Activated CD4-positive, alpha-beta memory T cell treated with anti-CD3 and anti-CD28 coated beads for 36 hours (primary cell): ENCODE data around the gene EFHC1. TPM values are rescaled to one million over a fixed set of nuclear protein-coding genes. Genes with fewer than 3 reads are reported as not detected.

ENCODE experiments used
- CTCF ChIA-PET: fragments of 350-600 bp; sonication (Branson Sonifier 250); formaldehyde crosslinking; loops from one replicate; lab custom pipeline; 2021; ENCODE audit warnings: antibody characterized with exemption, inconsistent platforms; lab: Charles Lee
- POLR2A ChIA-PET: fragments of 350-600 bp; sonication (Branson Sonifier 250); formaldehyde crosslinking; loops from one replicate; lab custom pipeline; 2021; ENCODE audit warnings: antibody characterized with exemption; lab: Charles Lee
- DNase-seq: peaks from one replicate; pipeline ENCODE4 v3.0.0-alpha.2; 2020
- H3K27ac Mint-ChIP-seq: one replicate; pipeline ENCODE4 v1.8.0; 2021; ENCODE audit warnings: mixed read lengths
- H3K27me3 Mint-ChIP-seq: one replicate; pipeline ENCODE4 v1.8.0; 2021; ENCODE audit warnings: mixed read lengths
- H3K36me3 Mint-ChIP-seq: one replicate; pipeline ENCODE4 v1.8.0; 2021; ENCODE audit warnings: mixed read lengths
- H3K4me1 Mint-ChIP-seq: one replicate; pipeline ENCODE4 v1.8.0; 2021; ENCODE audit warnings: low read depth, mixed read lengths
- H3K4me3 Mint-ChIP-seq: one replicate; pipeline ENCODE4 v1.8.0; 2021; ENCODE audit warnings: mild to moderate bottlenecking, mixed read lengths
- H3K9me3 Mint-ChIP-seq: one replicate; pipeline ENCODE4 v1.8.0; 2021; ENCODE audit warnings: mixed read lengths
- intact Hi-C: fragments of 100-400 bp; cut with micrococcal nuclease; formaldehyde crosslinking; loops from one replicate; pipeline ENCODE4 v1.15.1; 2023
- total RNA-seq, 2 experiments: library from RNA; stranded (reverse); gene quantifications; one replicate each; pipeline ENCODE4 v1.2.3, GENCODE V29; 2021

Gene EFHC1
- total RNA-seq, 2 experiments from 2014 or later, result 1.9 to 3.1 TPM

DNA sequence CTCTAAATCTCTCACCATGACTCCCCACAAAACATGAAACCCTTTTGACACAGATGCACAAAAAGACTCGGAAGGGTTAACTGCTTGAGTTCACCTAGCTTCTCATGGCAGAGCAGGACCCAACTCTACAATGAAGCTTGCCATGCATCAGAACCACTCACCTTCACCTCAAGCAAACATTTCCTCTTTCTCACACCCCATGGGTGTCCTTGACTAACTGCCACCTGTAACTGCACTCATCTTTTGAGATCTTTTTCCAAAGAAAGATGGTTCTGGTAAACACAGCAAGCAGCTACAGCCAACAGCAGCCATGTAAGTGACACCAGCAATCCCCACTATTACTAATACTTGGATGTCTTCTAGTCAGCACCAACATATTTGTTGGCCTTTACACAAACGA, 76.5 kb downstream of the EFHC1 start:
- H3K4me1 Mint-ChIP-seq, result no peaks in the 10 kb centered on the region
- ChIA-PET POLR2A (no interaction called here), CTCF (no interaction called here)
- H3K36me3 Mint-ChIP-seq, result peaks cover 3% of the 10 kb centered on the region
- H3K27me3 Mint-ChIP-seq, result no peaks in the 10 kb centered on the region
- peaks cover 10% of the 10 kb centered on the region for H3K9me3 Mint-ChIP-seq
- H3K4me3 Mint-ChIP-seq, result no peak overlapping the region
- no peak overlapping the region for H3K27ac Mint-ChIP-seq
- intact Hi-C loops, result no loop called here
- DNase-seq, result no peak

DNA sequence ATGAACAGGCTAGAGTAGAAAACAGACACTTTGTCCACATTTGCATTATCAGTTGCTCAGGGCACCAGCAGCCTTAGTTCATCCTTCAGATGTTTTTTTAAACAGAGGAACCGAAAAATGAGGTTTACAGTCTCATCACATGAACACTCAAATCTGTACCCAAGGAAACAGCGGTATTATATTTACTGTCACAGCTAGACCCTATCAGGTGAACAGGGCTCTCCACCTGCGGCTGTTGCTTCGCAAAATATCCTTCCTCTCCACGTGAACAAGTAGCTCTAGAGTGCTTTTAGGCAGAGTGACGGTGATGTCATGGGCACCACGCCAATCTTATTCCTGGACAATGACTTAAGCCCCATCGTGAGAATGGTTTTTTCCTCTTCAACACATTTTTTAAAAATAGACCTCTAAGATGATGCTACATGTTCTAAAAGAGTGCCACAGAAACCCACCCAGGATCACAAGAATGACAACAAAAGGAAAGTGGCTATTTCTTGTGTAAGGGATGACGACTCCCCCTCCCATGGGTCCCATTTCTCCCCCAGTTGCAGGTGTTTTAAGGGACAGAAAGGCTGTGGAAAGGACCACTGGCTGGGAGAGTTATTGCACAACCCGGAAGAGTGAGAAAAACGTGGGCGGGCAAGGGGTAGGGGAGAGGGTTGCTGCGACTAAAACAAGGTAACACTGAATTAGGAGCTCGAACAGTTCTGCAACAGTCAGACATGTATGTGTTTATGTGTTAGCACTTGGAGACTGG, 77.7 kb downstream of the EFHC1 start:
- no peak for DNase-seq
- Mint-ChIP-seq H3K36me3 (peaks cover 3% of the 10 kb centered on the region), H3K27ac (no peak overlapping the region), H3K9me3 (peaks cover 10% of the 10 kb centered on the region), H3K4me1 (no peaks in the 10 kb centered on the region), H3K4me3 (no peak overlapping the region), H3K27me3 (no peaks in the 10 kb centered on the region)
- POLR2A ChIA-PET, result no interaction called here
- intact Hi-C loops, result no loop called here
- CTCF ChIA-PET, result no interaction called here

DNA sequence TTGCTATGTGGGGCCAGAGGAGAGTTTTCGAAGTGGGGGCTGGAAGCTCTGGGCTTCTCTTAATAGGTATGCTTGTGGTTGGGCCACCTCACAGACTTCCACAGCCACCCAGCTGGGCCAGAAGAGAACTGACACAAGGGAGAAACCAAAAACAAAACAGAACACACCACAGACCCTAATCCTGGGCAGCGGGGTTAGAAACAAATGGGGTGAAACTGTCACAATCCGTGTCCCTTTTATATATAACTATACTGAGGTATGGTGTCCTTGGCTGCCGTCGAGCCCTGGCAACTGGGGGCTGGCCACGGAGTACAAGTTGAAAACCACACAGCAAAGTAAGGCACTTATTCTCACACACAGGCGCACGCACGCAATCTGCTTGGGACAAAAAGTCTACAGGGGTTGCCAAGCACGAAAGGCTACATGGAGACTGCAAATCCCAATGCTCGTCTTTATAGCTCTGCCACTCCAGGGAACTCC, 78.4 kb downstream of the EFHC1 start:
- Mint-ChIP-seq H3K36me3 (peaks cover 3% of the 10 kb centered on the region), H3K4me3 (no peak overlapping the region), H3K27ac (no peak overlapping the region), H3K9me3 (peaks cover 10% of the 10 kb centered on the region), H3K27me3 (no peaks in the 10 kb centered on the region), H3K4me1 (no peaks in the 10 kb centered on the region)
- DNase-seq, result no peak
- POLR2A ChIA-PET, result no interaction called here
- CTCF ChIA-PET, result no interaction called here
- intact Hi-C loops, result no loop called here

DNA sequence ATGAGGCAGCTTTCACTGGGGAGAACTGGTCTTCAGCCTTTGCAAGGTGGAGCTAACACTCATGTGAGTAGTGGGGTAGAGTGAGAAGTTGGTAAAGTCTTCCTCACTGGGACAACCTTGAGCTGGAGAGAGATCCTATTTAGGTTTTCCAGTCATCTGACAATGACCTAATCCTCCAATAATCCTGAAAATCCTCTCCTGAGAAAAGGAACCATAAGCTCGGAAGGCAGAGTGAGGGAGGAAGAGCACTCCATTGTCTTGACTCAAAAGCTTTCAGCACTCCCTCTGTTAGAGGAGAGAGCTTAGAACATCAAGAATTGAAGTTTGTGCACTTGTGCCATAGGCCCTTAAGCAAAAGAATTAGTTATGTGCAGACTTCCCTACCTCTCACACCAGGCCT, 78.9 kb downstream of the EFHC1 start:
- intact Hi-C loops, result no loop called here
- no peak for DNase-seq
- no peak overlapping the region for H3K27ac Mint-ChIP-seq
- H3K4me3 Mint-ChIP-seq, result no peak overlapping the region
- ChIA-PET POLR2A (no interaction called here), CTCF (no interaction called here)
- peaks cover 10% of the 10 kb centered on the region for H3K9me3 Mint-ChIP-seq
- peaks cover 3% of the 10 kb centered on the region for H3K36me3 Mint-ChIP-seq
- no peaks in the 10 kb centered on the region for H3K4me1 Mint-ChIP-seq
- no peaks in the 10 kb centered on the region for H3K27me3 Mint-ChIP-seq

DNA sequence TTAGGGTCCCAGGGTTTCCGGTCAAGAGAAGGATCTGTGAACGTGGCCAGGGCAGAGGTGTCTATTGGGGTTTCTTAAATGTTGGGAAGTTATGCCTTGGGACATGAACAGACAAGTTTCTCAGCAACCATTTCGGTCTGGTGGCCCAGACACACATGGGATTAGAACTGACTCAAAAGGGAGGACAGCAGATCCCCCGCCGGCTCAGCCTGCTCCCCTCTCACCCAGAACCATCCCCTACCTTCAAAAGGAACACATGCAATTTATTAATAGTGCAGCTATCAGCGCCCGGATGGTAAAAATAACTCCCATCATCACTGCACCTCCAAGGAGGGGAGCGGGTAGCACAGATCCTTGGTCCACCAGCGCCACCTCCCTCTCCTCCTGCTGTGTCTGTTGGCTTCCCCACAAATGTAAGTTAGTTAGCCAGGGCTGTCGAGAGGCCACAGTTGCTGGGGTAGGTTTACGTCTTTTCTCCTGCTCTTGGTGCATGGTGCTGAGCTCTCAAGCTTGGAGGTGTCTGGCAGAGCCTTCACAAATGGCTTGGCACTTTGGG, 79.6 kb downstream of the EFHC1 start:
- CTCF ChIA-PET, result no interaction called here
- POLR2A ChIA-PET, result no interaction called here
- peaks cover 6% of the 10 kb centered on the region for H3K9me3 Mint-ChIP-seq
- no peak overlapping the region for H3K27ac Mint-ChIP-seq
- H3K27me3 Mint-ChIP-seq, result no peaks in the 10 kb centered on the region
- H3K4me3 Mint-ChIP-seq, result no peak overlapping the region
- intact Hi-C loops, result no loop called here
- peaks cover 3% of the 10 kb centered on the region for H3K36me3 Mint-ChIP-seq
- DNase-seq, result no peak
- H3K4me1 Mint-ChIP-seq, result no peaks in the 10 kb centered on the region

DNA sequence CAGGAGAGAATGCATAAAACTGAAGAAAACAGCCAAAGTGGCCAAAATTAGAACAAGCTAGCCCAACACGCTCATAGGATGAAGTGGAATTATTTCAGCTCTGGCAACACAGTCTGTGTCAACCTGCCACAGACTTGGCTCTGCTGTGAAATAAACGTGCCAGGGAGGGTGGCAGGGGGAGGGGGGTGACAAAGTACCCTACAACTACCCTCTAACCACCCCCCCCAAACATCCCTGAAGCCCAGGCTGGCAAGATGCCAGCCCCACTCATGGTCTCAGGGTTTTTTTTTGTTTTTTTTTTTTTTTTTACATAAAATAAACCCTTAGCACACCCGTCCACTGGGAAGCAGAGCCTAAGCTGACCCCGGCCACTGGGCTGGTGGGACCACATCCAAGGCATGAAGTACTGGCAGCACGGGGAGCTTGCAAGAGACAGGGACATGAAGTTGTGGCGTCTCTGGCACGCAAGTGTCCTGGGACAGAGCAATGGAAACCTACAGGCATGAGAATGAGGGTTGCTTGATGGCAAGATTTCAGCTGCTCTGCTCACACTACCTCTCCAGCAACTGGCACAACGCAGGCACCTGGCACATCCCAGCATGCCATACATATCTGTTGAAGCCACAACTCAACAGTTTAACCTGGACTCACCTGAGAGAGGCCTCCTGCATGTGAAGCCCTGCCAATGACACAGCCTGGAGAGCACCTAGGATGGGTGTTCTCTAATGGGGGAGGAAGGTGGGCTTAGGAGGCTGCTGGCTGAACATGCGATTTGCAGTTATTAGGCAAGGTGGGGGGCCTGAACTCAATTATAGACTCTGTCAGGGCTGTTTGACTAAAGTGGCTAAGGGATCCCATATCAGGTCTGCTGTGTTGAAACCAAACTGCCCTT, 80.3 kb downstream of the EFHC1 start:
- POLR2A ChIA-PET, result no interaction called here
- Mint-ChIP-seq H3K36me3 (peaks cover 3% of the 10 kb centered on the region), H3K27ac (no peak overlapping the region), H3K4me1 (no peaks in the 10 kb centered on the region), H3K9me3 (no peaks in the 10 kb centered on the region), H3K27me3 (no peaks in the 10 kb centered on the region), H3K4me3 (no peak overlapping the region)
- DNase-seq, result no peak
- CTCF ChIA-PET, result no interaction called here
- intact Hi-C loops, result no loop called here

DNA sequence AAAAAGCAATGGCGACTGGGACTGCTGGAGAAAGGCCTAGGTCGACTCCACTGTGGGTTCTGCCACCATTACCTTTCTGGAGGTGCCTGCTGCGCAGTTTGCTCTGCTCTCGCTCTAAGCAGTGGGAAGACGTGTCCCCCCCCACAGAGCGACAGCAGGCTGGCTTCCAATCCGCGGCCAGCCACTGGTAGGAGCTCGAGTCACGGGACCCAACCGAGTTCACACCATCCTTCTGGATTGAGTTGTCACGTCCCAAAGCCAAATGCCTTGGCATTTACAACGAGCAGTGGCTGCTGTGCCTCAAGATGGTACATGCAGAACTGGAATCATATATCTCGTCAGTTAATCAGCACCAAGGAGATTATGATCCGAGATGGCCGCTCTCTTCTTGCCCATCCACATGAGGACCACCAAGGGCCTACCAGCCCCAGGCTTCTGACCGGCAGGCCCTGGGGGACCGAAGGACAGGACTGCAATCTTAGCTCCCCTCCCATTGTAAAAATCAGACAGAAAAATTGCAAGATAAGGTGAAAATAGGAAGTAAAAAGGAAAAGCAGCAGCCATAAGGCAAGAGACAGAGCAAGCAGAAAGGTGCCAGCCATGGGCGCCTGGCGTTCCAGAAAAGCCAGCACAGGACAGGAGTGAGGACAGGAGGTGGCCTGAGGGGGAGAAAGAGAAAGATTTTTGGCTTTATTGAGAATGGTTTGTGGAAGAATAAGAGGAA, 82.3 kb downstream of the EFHC1 start:
- Mint-ChIP-seq H3K27me3 (no peaks in the 10 kb centered on the region), H3K27ac (no peak overlapping the region), H3K36me3 (peaks cover 3% of the 10 kb centered on the region), H3K4me3 (no peak overlapping the region), H3K9me3 (no peaks in the 10 kb centered on the region), H3K4me1 (no peaks in the 10 kb centered on the region)
- no peak for DNase-seq
- intact Hi-C loops, result no loop called here
- ChIA-PET CTCF (no interaction called here), POLR2A (no interaction called here)

DNA sequence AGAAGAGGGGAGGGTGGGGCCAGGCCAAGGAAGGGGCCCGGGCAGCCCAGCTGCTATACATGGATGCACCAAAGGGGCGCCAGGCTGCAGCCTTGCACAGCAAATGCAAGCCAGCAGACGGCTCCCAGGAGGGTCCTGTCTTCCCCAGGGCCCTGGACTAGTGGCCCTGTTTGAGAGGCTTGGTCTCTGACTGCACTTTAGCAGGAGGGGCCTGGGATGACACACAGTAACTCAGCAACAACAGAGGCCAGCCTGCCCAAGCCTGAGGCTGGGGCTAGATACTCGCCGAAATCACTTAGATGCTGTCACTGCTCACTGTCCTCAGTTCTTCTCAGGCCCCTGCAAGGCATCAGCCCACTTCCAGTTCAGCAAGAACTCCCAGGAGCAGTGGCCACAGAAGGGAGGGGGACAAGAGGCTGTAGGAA, 83.2 kb downstream of the EFHC1 start:
- POLR2A ChIA-PET, result no interaction called here
- intact Hi-C loops, result no loop called here
- DNase-seq, result no peak
- Mint-ChIP-seq H3K27ac (no peak overlapping the region), H3K4me3 (no peak overlapping the region), H3K4me1 (no peaks in the 10 kb centered on the region), H3K27me3 (no peaks in the 10 kb centered on the region), H3K36me3 (peaks cover 3% of the 10 kb centered on the region), H3K9me3 (no peaks in the 10 kb centered on the region)
- CTCF ChIA-PET, result no interaction called here

DNA sequence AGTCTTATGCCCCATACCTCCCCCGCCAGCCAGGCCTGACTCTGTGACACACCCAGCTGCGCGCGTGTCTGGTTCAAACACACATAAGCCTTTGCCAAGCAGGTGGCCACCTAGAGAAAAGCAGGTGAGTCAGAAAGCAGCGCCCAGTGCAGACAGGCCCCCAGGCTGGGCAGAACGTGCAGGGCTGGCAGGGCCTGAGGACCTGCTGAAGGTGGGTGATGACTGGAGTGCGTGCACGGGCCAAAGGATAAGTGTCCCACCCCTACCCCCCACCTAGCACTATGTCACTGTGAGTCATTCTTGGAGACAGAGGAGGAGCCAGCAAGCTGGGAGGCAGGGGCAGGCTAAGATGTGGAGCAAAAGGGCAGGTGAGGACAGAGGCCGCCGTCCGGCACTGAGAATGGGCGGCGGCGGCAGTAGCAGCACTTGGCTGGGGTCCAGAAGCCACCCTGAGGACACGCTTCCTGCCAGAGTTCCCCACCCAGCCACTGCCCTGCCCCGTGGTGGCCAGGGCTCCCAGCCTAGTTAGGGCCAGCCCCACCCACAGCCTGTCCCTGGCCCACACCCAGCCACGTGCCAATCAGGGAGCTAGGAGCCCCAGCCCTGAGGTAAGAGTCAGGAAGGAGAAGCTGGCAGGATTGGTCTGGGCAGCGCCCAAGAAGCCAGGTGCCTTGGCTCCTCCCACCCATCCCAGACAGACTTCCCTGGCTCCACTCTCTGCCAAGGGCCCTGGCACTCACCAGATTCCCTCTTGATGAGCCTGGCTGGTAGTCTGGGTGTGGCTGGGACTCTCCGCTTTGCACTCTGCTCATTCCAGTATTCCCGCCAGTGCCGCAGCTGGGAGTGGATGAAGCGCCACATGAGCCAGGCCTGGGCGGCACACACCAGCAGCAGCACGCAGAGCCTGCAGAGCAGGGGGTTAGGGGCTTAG, 84.0 kb downstream of the EFHC1 start:
- ChIA-PET CTCF (no interaction called here), POLR2A (no interaction called here)
- H3K27ac Mint-ChIP-seq, result no peak overlapping the region
- no peak for DNase-seq
- no peak overlapping the region for H3K4me3 Mint-ChIP-seq
- intact Hi-C loops, result no loop called here
- H3K9me3 Mint-ChIP-seq, result no peaks in the 10 kb centered on the region
- H3K4me1 Mint-ChIP-seq, result no peaks in the 10 kb centered on the region
- H3K36me3 Mint-ChIP-seq, result peaks cover 4% of the 10 kb centered on the region
- no peaks in the 10 kb centered on the region for H3K27me3 Mint-ChIP-seq

DNA sequence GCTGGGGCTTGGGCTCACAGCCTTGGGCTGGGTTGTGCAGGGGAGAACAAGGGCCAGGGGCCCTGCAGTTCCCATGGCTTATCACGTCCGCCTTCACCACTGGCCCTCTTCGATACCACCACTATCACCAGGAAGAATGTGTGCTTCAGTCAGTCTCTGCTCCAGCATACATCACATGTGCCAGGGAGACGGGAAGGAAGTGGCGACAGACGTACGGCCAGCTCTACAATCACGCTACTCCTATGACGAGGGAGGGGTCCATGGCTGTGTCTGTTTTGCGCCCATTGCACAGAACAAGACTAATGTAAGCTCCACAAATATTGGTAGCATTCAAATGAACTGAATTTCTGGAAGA, 84.6 kb downstream of the EFHC1 start:
- Mint-ChIP-seq H3K27me3 (no peaks in the 10 kb centered on the region), H3K27ac (no peak overlapping the region), H3K4me3 (no peak overlapping the region), H3K36me3 (peaks cover 9% of the 10 kb centered on the region), H3K4me1 (no peaks in the 10 kb centered on the region), H3K9me3 (no peaks in the 10 kb centered on the region)
- ChIA-PET CTCF (no interaction called here), POLR2A (no interaction called here)
- no peak for DNase-seq
- intact Hi-C loops, result no loop called here

DNA sequence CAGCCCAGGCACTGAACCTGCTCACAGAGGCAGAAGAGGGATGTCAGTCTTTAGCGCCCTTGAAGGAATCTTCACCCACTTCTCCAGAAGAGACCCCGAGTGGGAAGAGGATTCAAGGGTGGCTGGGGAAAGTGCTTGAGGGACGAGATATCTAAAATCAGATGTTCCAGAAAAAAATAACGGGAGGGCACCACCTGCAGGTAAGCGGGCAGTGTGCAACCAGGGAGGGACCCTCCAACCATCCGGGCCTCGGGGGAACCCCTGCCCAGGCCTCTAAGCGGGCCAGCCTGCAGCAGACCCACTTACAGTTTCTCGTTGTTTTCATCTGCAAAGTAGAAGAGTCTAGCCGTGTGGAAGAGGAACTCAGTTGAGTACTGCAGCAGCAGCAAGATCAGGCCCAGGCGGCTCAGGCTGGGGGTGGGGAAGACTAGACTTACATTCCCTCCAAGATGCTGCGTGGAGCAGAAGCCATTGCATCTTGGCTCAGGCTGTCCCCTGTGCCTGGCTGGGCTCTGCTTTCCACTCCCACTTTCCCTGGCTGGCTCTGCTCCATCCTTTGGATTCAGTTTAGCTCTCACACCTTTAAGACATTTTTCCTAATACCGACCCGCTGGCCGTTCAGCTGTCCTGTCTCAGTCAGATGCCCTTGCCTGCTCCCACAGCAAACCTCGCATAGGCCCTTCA, 85.7 kb downstream of the EFHC1 start:
- intact Hi-C loops, result no loop called here
- H3K4me1 Mint-ChIP-seq, result no peaks in the 10 kb centered on the region
- CTCF ChIA-PET, result interaction anchor here (0.9 to 1.3 kb wide), 2 partner anchors 146 to 201 kb away, joined by 3 read pairs; no protein-coding TSS in a partner anchor
- no peak for DNase-seq
- peaks cover 10% of the 10 kb centered on the region for H3K36me3 Mint-ChIP-seq
- H3K27ac Mint-ChIP-seq, result no peak overlapping the region
- no peaks in the 10 kb centered on the region for H3K27me3 Mint-ChIP-seq
- no peaks in the 10 kb centered on the region for H3K9me3 Mint-ChIP-seq
- POLR2A ChIA-PET, result no interaction called here
- no peak overlapping the region for H3K4me3 Mint-ChIP-seq
